Fibroblast of skin of right quadriceps (primary cell): Measurements from ENCODE around the gene NFATC3.
"Not testable (repeated sequence)": the region's sequence is repeated elsewhere in the genome, so short reads cannot be mapped to it uniquely, and the experiment has no call there.

ENCODE experiments used
- DNase-seq: peaks from one replicate; pipeline ENCODE4 v3.0.0-alpha.2; 2013

The NFATC3 gene

DNA sequence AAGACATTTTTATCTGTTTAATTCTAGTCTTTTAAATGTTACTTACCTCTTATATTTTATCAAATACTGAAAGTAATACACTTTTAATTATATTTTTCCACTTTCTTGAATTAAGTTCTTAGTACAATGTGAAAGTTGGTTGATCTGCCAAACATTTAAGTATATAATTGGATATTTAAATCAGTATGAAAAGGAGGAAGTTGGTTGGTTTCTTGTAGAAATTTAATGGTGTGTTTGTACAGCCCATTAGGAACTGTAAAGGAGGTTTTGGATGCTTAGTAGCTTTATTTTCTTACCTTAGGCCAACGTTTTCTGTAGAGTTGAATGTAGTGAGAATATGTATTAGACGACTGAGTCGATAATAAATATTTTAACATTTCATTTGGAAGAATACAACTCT is 5.4 kb downstream of the NFATC3 start:
- DNase-seq: no peak

DNA sequence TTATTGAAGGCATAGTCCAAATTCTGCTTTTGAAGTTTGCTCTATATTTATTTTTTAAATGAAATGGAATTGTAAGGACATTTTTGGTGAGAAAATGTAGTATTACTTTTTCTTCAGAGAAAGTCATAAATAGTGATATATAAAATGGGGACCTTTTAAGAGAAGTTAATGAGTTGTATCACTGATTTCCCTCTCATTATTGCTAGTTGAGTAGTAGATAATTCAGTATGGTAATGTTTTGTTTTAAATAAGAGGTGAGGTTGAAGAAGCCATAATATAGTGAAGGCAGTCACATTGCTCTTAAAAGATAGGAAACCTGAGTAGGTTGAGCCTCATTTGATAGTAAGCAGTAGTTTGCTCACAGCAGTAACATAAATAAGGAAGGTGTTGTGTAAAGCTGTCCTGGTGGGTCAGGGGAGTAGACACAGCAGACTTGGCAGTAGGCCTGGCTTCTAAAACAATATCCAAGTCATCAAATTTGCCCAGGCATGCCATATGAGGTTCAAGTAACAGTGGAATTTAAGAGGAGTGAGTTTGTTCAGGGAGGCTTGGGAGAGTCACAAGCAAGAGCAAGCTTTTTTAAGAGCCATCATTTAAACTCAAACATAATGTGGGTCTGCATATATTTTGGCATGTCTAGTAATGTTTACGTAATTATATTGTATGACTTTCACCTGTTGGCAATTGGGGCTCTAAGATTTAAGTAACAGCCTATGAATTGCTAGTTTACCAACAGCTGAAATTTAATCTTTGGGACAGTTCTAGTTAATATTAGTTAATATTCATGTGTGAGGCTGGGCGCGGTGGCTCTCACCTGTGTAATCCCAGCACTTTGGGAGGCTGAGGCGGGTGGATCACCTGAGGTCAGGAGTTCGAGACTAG is 6.5 kb downstream of the NFATC3 start:
- peak; percentile 42 for DNase-seq

DNA sequence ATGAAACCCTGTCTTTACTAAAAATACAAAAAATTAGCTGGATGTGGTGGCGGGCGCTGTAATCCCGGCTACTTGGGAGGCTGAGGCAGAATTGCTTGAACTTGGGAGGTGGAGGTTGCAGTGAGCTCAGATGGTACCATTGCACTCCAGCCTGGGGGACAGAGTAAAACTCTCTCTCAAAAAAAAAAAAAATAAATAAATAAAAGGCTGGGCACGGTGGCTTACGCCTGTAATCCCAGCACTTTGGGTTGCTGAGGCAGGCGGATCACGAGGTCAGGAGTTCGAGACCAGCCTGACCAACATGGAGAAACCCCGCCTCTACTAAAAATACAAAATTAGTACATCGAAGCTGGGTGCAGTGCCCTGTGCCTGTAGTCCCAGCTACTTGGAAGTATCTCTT is 7.1 kb downstream of the NFATC3 start:
- DNase-seq: not testable (repeated sequence)

DNA sequence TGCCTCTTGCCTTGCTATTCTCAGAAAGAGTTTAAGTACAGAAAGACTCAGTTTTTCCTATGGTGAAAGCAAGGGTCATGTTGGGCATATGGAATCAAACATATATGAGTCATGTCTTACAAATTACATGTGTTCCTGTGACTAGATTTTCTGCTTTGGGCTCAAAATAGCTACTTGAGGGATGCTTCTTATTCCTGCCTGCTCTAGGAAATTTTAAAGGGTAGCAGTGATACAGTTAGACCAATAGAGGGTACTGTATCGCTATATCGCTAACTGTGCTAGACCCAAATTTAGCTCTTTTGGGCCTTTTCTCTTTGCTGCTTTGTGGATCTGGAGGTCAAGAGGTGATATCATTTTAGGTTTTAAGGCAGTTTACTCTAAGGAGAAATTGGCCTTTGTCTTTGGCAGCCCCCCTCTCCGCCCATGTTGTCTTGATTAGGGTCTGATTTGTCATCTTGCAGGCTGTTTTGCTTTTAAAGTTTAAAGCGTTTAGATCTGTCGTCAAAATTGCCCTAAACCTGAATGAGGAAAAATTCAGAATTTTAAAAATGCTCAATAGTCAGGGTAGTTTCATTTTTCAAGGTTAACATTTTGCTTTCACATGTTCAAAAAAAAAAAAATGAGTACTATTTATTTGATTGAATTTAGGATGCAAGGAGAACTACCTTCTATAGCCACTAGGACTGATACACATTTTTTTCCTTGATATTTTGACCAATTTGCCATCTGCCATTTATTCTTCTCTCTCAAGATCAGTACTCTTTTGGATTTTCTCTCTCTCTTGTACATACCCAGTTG is 8.8 kb downstream of the NFATC3 start:
- DNase-seq: peak; percentile 68

DNA sequence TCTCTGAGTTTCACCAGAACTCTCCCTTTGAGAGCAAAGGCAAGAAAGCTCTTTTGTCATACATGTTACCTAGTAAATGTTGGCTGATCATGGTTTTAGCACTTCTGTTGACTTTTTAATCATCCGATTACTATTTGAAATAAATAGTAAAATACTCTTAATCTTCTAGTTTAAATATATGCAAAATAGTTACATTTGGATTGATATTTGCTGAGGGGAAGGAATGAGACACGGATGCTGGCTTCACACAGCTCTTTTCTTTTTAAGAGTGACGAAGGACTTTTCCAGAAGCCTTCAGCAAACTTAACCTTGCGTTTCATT is 9.4 kb downstream of the NFATC3 start:
- DNase-seq: no peak

DNA sequence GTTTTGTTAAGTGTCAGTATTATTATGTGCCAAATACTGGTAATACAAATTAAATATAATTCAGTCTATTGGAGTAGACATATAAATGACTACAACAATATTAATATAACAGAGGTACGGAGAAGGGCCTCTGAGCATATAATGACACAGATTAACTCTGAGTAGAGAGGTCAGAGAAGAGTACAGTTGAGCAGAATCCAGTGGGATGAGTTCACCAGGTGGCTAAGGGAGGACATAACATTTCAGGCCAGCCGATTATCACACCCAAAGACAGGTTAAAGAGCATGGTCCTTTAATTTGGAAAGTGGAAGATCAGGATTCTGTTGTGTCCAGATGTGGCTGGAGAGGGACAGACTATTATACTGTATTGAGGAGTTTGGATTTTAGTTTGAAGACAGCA is 11.3 kb downstream of the NFATC3 start:
- DNase-seq: no peak

DNA sequence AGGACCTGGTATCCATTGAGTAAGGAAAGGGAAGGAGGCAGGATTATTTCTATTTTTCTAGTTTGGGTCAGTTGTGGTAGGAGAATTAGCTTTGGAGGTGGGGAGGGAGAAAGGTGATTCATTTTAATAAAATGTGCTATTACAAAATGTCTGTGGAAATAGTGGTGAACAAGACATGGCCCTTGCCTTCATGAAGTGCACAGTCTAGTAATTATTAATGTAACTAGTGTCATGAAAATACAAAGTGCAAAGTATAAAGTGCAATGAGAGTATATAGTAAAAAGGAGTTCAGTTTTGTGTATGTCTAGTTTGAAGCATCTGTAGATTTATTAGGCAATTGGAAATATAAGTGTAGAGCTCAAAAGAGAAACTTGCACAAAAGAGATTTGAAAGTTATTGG is 11.9 kb downstream of the NFATC3 start:
- no peak for DNase-seq

DNA sequence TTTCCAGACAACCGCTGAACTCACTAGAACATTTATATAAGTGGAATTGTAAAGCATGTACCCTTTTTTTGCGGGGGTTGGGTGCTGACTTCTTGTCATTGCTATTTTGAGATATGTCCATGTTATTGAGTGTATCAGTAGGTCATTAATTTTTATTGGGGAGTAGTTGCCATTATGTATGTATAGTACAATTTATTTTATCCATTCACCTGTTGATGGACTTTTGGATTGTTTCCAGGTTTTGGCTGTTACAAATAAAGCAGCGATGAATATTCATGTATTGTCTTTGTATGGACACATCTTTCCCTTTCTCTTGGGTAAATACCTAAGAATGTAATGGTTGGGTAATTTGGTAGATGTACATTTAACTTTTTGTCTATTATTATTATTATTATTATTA is 12.7 kb downstream of the NFATC3 start:
- DNase-seq: no peak

DNA sequence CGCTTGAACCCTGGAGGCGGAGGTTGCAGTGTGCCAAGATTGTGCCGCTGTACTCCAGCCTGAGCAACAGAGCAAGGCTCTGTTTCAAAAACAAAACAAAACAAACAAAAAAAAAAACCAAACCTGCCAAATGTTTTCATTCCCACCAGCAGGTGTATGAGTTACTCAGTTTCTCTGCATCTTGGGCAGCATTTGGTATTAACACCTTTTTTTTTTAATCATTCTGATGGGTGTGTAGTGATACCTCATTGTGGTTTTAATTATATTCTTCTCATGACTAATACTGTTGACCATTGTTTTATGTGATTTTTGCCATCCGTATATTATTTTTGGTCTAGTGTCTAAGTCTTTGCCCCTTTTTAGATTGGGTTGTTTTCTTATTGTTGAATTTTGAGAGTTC is 15.3 kb downstream of the NFATC3 start:
- no peak for DNase-seq

DNA sequence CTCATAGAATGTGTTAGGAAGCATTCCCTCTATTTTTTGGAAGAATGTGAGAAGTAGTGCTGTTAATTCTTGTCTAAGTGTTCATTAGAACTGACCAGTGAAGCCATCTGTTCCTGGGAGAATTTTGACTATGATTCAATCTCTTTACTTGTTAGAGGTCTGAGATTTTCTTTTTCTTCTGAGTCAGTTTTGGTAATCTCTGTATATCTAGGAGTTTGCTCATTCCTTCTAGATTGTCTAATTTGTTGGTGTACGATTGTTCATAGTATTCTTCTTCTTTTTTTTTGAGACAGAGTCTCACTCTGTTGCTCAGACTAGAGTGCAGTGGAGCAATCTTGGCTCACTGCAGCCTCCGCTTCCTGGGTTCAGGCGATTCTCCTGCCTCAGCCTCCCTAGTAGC is 20.4 kb downstream of the NFATC3 start:
- DNase-seq: no peak

DNA sequence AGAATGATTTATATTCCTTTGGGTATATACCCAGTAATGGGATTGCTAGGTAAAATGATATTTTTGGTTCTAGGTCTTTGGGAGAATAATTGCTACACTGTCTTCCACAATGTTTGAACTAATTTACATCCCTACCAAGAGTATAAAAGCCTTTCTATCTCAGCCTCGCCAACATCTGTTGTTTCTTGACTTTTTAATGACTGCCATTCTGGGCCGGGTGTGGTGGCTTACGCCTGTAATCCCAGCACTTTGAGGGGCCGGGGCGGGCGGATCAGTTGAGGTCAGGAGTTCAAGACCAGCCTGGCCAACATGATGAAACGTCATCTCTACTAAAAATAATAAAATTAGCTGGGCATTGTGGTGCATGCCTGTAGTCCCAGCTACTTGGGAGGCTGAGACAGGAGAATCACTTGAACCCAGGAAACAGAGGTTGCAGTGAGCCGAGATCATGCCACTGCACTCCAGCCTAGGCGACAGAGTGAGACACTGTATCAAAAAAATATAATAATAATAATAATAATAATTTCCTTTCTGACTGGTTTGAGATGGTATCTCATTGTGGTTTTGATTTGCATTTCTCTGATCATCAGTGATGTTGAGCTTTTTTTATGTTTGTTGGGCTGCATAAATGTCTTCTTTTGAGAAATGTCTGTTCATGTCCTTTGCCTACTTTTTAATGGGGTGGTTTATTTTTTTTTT is 22.2 kb downstream of the NFATC3 start:
- DNase-seq: not testable (repeated sequence)

DNA sequence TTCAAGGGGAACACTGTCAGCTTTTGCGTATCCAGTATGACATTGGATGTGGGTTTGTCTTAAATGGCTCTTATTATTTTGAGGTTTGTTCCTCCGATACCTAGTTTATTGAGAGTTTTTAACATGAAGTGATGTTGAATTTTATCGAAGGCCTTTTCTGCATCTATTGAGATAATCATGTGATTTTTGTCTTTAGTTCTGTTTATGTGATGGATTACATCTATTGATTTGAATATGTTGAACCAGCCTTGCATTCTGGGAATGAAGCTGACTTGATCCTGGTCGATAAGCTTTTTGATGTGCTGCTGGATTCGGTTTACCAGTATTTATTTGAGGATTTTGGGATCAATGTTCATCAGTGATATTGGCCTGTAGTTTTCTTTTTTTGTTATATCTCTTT is 24.0 kb downstream of the NFATC3 start:
- DNase-seq: not testable (repeated sequence)

DNA sequence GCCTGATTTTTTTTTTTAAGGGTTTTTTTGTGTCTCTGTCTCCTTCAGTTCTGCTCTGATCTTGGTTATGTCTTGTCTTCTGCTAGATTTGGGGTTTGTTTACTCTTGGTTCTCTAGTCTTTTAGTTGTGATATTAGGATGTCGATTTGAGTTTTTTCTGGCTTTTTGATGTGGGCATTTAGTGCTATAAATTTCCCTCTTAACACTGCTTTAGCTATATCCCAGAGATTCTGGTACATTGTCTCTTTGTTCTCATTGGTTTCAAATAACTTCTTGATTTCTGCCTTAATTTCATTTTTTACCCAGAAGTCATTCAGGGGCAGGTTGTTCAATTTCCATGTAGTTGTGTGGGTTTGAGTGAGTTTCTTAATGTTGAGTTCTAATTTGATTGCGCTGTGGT is 25.4 kb downstream of the NFATC3 start:
- not testable (repeated sequence) for DNase-seq

DNA sequence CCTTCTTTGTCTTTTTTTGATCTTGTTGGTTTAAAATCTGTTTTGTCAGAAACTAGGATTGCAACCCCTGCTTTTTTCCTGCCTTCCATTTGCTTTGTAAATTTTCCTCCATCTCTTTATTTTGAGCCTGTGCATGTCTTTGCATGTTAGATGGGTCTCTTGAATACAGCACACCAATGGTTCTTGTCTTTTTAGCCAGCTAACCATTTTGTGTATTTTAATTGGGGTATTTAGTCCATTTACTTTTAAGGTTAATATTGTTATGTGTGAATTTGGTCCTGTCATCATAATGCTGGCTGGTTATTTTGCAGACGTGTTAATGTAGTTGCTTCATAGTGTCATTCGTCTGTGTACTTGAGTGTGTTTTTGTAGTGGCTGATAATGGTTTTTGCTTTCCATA is 26.2 kb downstream of the NFATC3 start:
- no peak for DNase-seq

DNA sequence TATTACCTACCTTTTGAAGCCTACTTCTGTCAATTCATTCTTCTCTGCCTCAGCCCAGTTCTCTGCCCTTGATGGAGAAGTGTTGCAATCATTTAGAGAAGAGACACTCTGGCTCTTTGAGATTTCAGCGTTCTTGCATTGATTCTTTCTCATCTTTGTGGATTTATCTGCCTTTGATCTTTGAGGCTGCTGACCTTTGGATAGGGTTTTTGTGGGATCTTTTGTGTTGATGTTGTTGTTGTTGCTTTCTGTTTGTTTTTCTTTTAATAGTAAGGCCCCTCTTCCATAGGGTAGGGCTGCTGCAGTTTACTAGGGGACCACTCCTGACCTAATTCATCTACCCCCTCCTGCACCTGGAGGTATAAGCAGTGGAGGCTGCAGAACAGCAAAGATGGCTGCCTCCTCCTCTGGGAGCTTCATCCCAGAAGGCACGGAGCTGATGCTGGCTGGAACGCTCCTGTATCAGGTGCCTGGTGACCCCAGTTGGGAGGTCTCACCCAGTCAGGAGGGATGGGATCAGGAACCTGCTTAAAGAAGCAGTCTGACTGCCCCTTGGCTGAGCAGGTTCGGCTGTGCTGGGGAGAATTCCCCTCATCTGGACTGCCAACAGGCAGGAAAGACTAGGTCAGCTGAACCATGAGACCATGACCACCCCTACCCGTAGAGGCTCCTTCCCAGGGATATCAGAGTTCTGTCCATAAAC is 28.0 kb downstream of the NFATC3 start:
- no peak for DNase-seq

DNA sequence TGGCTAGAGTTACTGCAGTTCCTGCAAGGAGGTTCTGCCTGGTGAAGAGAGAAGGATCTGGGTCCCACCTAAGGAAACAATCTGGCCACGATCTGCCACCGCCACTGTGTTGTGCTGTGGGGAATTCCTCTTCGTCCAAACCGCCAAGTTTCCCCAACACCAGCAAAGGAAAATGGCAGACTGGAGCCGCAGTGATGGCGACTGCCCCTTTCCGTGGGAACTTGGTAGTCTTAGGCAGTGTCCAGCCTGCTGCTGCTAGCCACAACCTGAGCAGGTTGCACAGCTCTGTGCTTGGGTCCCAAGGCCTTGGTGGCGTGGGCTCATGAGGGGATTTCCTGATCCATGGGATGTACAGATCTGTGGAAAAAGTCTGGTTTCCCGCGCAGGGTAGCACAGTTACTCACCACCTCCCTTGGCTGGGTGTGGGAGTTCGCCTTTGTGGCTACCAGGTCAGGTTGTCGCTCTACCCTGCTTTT is 28.6 kb downstream of the NFATC3 start:
- no peak for DNase-seq

DNA sequence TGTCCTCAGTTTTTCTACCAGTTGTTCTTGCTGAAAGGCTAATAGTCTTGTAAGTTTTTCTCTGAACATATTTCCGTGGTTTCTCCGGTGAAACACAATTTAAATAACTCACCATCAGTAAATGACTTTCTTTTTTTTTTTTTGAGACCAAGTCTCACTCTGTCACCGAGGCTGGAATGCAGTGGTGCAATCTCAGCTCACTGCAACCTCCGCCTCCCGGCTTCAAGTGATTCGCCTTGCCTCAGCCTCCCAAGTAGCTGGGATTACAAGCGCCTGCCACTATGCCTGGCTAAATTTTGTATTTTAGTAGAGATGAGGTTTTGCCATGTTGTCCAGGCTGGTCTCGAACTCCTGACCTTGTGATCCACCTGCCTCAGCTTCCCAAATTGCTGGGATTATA is 29.8 kb downstream of the NFATC3 start:
- peak; percentile 39 for DNase-seq

DNA sequence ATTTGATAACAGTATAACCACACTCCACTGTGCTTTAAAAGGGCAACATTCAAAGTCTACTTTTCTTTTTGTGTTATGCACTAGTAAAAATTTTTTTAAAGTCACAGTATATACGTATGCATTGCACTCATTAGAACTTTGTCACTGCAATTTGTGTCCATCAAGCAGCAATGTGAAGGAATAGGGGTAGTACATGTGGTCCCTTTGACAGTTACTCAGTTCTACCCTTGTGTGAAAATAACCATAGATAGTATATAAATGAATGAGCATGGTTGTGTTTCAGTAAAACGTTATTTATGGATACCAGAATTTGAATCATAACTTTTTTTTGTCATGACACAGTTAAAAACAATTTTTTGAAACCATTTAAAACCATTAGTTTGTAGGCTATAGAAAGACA is 30.7 kb downstream of the NFATC3 start:
- DNase-seq: no peak

DNA sequence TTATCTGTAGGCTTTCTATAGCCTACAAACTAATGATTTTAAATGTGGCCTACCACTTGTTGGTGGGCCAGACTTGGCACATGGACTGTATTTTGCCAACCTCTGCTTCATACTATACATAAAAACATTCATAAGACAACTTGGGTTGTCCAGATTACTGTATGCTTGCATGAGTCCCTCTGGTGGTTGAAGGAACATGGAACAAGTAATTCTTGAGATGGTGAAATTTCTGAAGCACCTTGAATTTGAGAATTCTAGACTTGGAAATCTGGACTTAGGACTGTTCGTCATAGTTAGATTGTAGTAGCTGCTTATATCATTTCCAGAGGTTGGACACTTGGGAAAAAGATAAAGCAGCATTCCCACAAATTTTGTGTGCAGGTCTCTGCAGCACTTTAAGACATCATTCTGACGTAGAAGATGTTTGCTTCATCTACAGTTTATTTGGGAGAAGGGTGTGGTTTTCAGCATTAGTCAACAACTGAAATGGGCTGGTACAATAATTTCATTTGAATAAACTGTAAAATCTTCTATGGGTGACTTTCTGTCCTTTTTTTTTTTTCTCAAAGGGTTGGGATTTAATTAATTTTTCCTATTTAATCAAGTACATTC is 31.2 kb downstream of the NFATC3 start:
- DNase-seq: peak; percentile 15

DNA sequence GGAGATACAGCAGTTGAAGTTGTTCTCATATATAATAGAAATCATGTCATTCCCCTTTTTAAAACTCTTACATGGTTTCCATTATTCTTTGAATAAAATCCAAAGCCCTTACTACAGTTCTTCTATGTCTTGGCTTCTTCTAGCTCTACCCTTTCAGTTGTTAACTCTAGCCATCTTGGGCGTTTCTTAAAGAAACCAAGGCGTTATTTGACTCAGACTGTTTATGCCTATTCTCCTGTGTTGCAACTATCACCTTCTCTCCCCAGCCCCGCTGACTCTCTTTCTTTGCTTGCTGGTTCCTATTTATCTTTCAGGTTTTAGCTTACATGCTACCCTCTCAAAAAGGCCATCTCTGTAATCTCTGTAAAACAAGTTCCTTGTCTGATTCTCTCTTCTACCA is 32.7 kb downstream of the NFATC3 start:
- DNase-seq: no peak

DNA sequence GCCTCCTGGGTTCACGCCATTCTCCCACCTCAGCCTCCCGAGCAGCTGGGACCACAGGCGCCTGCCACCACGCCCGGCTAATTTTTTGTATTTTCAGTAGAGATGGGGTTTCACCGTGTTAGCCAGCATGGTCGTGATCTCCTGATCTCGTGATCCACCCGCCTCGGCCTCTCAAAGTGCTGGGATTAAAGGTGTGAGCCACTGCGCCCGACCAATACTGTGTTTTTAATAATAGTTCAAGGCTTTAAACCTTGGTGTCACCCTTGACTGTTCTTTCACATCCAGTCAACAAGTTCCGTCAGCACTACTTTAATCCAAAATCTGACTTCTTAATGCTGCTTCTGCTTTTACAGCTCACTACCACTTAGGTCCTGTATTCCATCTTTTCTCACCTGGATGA is 33.8 kb downstream of the NFATC3 start:
- not testable (repeated sequence) for DNase-seq

DNA sequence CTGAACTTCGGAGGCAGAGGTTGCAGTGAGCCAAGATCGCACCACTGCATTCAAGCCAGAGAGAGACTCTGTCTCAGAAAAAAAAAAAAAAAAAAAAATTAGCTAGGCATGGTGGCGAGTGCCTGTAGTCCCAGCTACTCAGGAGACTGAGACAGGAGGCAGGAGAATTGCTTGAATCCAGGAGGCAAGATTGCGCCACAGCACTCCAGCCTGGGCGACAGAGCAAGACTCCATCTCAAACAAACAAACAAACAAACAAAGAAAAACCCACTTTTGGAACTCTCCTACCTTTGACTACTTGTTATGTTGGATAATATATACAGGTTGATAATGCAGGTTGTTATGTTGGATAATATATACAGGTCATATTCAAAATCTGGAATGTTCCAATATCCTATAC is 35.3 kb downstream of the NFATC3 start:
- DNase-seq: not testable (repeated sequence)

DNA sequence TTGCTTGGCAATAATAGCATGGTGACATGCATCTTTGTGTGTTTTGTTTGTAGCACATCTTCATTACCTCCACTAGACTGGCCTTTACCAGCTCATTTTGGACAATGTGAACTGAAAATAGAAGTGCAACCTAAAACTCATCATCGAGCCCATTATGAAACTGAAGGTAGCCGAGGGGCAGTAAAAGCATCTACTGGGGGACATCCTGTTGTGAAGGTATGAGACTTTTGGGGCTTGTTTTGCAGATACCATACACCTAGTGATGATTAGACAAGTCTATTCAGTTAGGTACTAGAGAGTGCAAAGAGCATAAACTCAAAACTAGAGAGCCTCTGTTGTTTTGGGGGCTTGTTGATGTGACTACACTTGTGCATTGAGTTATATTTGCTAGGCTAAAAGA is 41.2 kb downstream of the NFATC3 start:
- no peak for DNase-seq
